ENCODE data around the gene SPP1. TPM values are rescaled to one million over a fixed set of nuclear protein-coding genes. Genes with fewer than 3 reads are reported as not detected.

The SPP1 gene
- total RNA-seq, 1 experiment from 2014 or later, result 4.1 TPM

GRCh38 chr4:87961993-87962392, 13.5 kb upstream of the SPP1 start (continued):
- TF ChIP-seq CEBPB (IDR thresholded peaks at IDR 0.05; ENCODE audit: low read depth) (no peak), ATF3 (IDR thresholded peaks at IDR 0.05) (no peak), EZH2phosphoT487 (IDR thresholded peaks at IDR 0.05; ENCODE audit: borderline replicate concordance) (no peak), FOSL1 (IDR thresholded peaks at IDR 0.05; ENCODE audit: low read depth) (peak; percentile 74), EZH2 (IDR thresholded peaks at IDR 0.05) (no peak), POLR2A (IDR thresholded peaks at IDR 0.05; ENCODE audit: borderline replicate concordance, extremely low read depth, insufficient read depth, insufficient read length) (no peak), YY1 (IDR thresholded peaks at IDR 0.05; ENCODE audit: extremely low read depth, insufficient replicate concordance, low read depth, low read length) (no peak), POLR2AphosphoS5 (IDR thresholded peaks at IDR 0.05; ENCODE audit: low read depth, low read length) (no peak), TCF7L2 (IDR thresholded peaks at IDR 0.05; ENCODE audit: borderline replicate concordance, extremely low read depth, insufficient read depth, insufficient read length) (no peak), ZFX (IDR thresholded peaks at IDR 0.05) (no peak), SIN3A (IDR thresholded peaks at IDR 0.05; ENCODE audit: low read depth) (no peak), EGR1 (IDR thresholded peaks at IDR 0.05; ENCODE audit: low read depth) (no peak)
- TF ChIP-seq, protein P1, sequence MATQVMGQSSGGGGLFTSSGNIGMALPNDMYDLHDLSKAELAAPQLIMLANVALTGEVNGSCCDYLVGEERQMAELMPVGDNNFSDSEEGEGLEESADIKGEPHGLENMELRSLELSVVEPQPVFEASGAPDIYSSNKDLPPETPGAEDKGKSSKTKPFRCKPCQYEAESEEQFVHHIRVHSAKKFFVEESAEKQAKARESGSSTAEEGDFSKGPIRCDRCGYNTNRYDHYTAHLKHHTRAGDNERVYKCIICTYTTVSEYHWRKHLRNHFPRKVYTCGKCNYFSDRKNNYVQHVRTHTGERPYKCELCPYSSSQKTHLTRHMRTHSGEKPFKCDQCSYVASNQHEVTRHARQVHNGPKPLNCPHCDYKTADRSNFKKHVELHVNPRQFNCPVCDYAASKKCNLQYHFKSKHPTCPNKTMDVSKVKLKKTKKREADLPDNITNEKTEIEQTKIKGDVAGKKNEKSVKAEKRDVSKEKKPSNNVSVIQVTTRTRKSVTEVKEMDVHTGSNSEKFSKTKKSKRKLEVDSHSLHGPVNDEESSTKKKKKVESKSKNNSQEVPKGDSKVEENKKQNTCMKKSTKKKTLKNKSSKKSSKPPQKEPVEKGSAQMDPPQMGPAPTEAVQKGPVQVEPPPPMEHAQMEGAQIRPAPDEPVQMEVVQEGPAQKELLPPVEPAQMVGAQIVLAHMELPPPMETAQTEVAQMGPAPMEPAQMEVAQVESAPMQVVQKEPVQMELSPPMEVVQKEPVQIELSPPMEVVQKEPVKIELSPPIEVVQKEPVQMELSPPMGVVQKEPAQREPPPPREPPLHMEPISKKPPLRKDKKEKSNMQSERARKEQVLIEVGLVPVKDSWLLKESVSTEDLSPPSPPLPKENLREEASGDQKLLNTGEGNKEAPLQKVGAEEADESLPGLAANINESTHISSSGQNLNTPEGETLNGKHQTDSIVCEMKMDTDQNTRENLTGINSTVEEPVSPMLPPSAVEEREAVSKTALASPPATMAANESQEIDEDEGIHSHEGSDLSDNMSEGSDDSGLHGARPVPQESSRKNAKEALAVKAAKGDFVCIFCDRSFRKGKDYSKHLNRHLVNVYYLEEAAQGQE (IDR thresholded peaks at IDR 0.05; ENCODE audit: low read depth), result no peak
- TF ChIP-seq, protein P2, sequence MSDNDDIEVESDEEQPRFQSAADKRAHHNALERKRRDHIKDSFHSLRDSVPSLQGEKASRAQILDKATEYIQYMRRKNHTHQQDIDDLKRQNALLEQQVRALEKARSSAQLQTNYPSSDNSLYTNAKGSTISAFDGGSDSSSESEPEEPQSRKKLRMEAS (IDR thresholded peaks at IDR 0.05), result peak; percentile 43; the same call in 1 of the 2 replicates
